Fibroblast of skin of right biceps (primary cell): ENCODE data around the gene SENP3.
A peak's percentile ranks its signal among the peaks of the same experiment; 100 is the strongest.

Source experiments
- DNase-seq: peaks from one replicate; pipeline ENCODE4 v3.0.0-alpha.2; 2013

The SENP3 gene

DNA sequence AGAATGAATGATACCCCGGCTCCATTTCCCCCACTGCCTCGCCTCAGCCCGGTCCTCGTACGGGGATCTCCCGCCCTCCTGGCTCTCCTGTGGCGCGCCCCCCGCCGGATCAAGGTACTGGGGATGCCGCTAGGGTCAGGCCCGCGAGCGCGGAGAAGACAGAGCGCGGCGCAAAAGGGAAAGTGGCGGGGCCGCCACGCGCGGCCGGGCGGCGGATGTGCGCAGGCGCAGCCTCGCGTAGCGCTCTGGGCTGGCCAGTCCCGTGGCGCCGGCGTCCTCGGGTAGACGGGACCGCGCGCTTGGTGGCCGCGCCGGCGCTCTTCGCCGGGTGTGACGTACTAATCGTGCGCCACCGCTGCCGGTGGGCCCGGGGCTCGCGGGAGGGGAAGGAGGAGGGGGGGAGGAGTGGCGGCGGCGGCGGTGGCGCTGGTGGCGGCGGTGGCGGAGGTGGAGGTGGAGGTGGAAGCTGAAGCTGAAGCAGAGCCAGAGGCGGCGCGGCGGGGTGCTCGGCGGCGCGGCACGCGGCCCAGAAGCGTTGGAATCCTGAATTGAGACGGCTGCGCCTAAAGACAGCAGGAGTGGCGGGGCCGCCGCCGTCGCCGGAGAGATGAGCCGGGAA lies at the start of gene SENP3:
Gene SENP3 (plus strand): TSS at position 331 of the 619 bp plus-strand sequence. CDS start 1,158 bp downstream, outside the sequence.
- peak; percentile 91 for DNase-seq

DNA sequence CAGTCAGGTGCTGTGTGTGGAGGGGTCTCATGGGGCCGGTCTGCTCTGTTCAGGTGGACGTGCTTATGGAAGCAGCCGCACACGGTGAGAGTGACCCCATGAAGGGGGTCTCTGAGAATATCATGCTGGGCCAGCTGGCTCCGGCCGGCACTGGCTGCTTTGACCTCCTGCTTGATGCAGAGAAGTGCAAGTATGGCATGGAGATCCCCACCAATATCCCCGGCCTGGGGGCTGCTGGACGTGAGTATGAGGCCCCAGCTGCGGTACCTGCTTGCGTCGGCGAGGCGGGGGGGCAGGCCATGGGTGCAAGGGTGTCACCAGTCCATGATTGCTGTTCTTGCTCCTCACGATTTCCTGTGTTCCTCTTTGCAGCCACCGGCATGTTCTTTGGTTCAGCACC lies 49.6 kb upstream of the SENP3 start:
- no peak for DNase-seq

DNA sequence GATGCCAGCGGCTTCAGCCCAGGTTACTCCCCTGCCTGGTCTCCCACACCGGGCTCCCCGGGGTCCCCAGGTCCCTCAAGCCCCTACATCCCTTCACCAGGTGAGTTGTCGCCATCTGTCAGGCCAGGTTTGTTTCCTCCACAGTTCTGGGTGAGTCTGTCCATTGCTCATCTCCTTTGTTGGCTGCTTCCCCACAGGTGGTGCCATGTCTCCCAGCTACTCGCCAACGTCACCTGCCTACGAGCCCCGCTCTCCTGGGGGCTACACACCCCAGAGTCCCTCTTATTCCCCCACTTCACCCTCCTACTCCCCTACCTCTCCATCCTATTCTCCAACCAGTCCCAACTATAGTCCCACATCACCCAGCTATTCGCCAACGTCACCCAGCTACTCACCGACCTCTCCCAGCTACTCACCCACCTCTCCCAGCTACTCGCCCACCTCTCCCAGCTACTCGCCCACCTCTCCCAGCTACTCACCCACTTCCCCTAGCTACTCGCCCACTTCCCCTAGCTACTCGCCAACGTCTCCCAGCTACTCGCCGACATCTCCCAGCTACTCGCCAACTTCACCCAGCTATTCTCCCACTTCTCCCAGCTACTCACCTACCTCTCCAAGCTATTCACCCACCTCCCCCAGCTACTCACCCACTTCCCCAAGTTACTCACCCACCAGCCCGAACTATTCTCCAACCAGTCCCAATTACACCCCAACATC lies 48.7 kb upstream of the SENP3 start:
- DNase-seq, result no peak

DNA sequence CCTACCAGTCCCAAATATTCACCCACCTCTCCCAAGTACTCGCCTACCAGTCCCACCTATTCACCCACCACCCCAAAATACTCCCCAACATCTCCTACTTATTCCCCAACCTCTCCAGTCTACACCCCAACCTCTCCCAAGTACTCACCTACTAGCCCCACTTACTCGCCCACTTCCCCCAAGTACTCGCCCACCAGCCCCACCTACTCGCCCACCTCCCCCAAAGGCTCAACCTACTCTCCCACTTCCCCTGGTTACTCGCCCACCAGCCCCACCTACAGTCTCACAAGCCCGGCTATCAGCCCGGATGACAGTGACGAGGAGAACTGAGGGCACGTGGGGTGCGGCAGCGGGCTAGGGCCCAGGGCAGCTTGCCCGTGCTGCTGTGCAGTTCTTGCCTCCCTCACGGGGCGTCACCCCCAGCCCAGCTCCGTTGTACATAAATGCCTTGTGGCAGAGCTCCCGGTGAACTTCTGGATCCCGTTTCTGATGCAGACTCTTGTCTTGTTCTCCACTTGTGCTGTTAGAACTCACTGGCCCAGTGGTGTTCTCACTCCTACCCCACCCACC lies 47.8 kb upstream of the SENP3 start:
- DNase-seq, result no peak

DNA sequence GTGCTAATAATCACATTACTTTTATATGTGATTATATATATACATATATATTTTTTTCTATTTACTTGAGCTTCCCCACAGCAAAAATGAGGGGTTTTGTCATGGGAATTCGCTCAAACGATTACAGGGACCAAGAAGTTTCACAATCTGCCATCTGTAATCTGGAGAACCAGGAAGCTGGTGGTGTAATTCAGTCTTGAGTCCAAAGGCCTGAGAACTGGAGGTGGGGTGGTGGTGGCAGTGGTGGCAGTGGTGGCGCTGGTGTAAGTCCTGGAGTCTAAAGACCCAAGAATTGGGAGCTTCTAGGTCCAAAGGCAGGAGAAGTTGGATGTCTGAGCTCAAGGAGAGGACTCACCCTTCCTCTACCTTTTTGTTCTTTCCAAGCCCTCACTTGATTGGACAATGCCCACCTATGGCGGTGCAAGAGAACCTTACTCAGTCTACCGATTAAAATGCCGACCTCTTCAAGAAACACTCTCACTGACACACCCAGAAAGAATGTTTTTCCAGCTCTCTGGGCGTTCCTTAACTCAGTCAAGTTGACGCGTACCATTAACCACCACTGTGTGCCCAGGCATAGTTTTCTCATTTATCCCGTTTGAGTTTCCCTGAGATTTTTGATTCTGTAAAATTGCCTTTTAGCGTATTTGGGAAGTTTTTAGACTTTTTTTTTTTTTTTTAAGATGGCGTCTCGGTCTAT lies 45.7 kb upstream of the SENP3 start:
- DNase-seq, result no peak

DNA sequence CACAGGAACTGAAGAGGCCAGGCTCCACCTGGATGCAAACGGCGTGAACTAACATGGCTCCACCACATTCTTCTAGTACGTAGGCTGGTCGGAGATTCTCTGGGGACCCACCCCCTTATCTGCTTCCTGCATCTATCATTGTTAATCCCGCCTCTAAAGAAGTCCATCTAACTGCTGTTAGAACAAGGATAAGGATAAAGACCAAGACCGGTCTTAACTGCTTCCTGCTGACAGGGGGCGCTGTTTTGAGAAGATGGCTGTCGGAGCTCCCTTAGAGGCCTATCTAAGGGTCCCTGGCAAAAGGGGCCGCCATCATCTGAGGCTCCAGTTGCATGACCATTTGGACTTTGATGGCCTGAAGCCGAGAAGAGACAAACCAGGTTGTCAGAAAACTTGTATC lies 38.7 kb upstream of the SENP3 start:
- peak; percentile 17 for DNase-seq

DNA sequence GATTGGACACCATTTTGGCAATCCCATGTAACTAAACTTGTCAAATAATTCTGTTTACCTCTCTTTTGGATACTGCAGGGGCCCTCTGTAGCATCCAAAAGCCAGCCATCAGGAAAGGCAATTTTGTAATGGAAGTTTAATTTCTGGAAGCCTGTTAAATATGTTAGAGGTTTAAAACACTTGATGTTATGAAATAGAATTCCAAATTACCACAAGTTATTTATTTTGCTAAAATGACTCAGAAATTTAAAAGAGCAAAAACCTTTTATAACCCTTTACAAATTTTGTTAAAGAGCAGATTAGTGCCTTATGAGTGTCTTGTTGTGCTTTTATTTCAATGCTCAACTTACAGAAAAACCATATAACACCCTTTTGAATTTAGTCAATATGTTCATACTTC lies 32.9 kb upstream of the SENP3 start:
- no peak for DNase-seq

DNA sequence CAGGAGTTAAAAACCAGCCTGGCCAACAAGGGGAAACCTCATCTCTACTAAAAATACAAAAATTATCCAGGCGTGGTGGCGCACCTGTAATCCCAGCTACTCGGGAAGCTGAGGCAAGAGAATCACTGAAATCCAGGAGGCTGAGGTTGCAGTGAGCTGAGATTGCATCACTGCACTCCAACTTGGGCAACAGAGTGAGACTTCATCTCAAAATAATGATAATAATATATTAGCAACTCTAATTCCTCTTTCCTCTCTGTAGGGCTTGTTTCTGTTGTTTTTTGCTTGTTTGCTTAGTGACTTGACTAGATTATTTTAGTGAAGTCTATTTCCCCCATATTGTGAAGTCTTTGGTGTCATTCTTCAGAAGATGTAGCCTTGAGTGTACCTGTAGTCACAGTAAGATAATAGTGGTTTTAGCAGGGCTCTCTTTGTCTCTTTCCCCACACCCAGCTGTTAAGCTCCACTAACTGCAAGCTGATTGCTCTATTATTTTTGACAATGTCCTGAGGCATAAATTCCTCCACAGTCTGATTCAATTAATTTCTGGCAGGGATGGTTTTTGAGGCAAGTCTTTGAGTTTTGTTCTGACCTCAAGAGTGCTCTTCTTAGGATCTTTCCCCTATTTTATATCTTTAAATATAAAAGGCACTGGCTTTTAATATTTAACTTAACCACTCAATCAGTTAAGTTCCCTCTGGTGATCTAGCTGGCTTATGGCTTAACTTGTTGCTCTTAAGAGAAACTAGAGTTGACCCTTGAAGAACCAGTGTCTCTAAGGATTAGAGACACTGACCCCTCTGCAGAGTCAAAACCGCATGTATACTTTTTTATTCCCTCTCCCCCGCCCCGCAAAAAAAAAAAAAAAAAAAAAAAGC lies 31.5 kb upstream of the SENP3 start:
- no peak for DNase-seq

DNA sequence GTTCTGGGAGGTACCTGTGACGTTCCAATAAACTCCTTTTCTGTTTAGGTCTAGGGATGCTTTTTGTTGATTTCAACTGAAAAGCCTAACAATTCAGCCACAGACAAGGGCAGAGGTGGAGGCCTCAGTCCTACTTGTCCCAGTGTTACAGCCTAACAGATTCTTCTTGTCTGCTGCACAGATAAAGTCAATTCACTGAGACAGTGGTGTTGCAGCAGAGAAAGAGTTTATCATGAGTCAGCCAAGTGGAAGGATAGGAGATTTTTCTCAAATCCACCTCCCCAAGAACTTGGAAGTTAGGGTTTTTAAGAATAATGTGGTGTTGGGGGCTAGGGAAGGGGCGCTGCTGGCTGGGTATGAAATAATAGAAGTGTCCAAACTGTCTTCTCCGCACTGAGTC lies 23.7 kb upstream of the SENP3 start:
- DNase-seq, result no peak

DNA sequence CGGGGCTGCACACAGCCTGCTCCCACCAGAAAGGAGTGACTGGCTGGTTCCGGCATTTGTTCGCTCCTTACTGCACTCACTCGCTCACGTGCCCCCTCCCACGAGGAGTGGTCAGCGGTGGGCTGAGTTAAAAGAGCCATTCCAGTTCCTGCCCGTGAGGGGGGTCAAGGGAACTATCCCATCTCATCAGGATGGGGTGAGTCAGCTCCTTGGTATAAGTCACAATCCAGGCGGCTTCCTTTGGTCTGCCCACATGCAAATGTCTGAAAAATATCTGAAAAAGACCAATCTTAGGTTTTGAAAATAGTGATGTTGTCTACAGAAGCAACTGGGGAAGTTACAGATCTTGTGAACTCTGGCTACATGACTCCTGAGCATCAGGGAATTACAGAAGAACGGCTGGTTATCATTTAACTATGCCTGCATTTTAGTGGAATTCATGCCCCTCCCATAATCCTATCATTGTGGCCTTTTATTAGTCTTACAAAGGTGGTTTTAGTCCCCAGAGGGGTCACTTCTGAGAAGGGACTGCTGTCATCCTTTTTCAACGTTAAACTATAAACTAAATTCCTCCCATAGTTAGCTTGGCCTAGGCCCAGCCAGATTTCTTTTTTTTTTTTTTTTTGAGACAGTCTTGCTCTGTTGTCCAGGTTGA lies 22.7 kb upstream of the SENP3 start:
- peak; percentile 27 for DNase-seq

DNA sequence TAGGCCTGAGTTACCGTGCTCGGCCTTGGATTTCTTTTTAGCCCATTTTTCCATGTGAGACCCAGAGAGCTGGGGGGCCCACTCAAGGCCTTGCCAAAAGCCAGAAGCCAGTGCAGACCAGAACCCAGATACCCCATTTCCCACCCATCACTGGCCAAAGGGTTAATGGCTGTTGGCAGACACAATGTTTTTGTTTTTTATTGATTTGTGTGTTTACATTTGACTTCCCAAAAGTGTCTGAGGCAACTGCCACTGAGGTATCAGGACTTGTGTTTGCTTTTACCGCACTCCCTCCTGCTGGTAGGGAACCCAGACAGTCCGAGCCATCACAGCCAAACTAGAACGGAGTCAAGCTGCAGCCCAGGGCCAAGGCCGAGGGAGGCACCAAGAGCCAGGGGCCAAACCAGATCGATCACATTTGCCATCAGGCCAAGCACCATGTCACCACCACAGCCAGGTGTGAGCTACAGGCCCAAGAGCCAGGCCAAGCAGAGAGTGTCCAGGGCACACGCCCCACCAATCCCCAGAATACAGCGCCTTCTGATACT lies 20.6 kb upstream of the SENP3 start:
- DNase-seq, result no peak

DNA sequence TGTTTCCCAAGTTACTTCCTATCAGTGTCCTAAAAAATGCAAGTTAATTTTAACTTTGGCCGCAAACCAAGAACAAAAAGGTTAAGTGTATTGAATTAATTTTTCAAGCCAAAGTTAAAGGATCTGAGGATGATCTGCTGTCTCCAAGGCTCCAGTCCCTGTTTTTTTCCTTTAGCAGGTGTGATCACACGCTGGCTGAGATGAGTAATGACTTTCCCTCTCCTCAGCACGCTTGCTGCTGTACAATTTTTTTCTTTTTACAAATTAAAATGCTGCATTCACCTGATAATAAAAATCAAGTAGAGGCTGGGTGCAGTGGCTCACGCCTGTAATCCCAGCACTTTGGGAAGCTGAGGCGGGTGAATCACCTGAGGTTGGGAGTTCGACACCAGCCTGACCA lies 16.8 kb upstream of the SENP3 start:
- no peak for DNase-seq

DNA sequence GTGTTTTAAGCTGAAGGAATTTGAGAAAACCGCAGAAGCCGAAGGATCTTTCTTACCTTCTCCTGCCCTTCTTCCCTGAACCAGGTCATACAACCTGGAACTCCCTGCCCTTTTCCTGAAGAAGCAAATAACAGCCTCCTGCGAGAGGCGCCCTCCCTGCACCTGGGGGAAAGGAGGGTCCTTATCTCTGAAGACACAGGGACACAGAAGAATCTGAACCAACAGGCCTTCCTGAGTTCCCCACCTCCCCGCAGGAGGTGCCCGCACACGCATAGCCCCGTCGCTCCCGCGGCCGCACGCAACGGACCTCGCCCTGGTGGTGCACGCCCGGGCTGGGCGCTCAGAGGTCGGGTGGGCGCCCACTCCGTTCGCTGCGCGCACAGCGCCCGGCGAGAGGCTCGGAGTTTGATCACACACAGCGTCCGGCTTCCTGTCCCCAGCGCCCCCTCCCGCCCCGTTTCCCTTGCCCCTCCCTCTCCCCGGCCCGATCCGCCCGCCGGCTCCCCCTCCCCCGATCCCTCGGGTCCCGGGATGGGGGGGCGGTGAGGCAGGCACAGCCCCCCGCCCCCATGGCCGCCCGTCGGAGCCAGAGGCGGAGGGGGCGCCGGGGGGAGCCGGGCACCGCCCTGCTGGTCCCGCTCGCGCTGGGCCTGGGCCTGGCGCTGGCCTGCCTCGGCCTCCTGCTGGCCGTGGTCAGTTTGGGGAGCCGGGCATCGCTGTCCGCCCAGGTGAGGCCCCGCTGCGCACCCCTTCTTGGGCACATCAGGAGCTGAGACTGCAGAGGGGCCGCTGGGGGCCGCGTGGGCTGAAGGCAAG lies 12.9 kb upstream of the SENP3 start, which contains the start of gene TNFSF12:
Gene TNFSF12 (plus strand): TSS at position 474 of the 816 bp plus-strand sequence. CDS start 96 bp downstream, at position 570.
- peak; percentile 41 for DNase-seq

DNA sequence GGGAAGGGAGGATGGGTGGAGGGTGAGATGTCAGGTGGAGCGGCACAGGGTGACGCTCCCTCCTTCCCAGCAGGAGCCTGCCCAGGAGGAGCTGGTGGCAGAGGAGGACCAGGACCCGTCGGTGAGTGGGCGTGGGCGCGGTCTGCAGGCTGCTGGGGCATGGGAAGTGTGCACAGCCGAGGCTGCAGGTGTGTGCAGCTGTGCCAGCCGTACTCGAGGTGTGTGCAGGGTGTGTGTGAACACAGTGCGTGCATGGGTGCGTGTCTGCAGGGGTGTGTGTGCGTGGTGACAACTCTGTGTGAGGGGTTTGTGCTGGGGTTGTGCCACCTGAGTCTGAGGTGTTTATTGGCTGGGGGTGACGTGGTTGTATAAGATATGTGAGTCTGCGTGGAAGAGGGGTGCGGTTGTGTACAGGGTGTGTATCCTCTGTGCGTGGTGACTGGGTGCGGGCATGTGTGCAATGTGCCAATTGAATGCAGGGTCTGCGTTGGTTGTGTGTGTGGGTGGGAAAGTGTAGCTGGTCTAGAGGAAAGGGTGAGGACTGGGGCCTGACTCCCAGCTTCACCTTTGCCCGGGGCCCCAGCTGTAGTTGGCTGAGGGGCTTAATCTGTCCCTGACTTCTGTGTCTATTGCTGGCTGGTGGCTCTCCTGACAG lies 12.2 kb upstream of the SENP3 start:
- no peak for DNase-seq

DNA sequence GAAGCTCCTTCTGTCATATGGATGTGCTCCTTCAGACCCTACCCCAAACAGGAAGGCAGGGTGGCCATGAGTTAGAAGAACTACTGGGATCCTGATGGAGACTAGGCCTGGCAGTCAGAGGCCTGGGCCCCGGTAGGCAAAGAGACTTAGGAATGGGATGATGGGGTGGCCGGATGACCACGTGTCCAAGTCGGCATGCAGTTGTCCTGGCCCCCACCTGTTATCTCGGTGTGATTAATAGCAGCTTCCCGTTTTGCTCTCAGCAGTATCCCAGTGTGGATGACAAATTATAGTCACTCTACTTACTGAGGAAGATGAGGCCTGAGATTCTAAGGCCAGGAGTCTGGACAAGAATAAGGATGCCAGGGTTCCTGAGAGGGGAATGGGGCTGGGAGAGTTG lies 11.4 kb upstream of the SENP3 start:
- no peak for DNase-seq

DNA sequence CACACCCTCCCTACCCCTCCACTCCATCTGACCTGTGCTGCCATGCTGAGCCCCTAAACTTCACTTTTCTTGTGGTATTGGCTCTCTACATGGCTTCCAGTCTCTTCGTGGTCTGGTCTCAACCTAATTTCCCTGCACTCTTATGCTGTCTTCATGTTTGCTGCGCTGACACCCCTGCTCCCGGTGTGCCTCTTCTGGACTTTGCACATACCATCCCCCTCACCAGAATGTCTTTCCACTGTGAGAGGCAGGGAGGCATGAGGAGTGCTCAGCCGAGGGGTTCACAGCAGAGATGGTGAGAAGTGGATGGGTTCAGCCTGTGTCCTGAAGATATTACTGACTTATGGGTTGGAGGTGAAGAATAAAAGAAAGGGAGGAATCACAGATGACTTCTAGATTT lies 10.3 kb upstream of the SENP3 start:
- no peak for DNase-seq

DNA sequence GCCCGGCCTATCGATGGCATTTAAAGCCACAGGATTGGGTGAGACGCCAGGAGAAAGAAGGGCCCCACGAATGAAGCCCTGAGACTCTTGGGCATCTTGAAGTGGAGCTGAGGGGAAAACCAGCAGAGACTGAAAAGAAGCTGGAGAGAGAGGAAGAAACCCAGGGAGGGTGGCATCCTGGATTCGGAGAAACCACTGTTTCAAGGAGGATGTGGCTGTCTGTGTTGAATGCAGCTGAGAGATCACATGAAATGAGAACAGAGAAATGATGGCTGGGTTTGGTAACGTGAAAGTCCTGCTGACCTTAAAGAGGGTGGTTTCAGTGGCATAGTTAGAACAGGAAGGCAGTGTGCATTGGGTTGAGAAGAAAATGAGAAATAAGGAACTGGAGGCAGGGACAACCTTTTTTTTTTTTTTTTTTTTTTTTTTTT lies 9.1 kb upstream of the SENP3 start:
- DNase-seq, result no peak

DNA sequence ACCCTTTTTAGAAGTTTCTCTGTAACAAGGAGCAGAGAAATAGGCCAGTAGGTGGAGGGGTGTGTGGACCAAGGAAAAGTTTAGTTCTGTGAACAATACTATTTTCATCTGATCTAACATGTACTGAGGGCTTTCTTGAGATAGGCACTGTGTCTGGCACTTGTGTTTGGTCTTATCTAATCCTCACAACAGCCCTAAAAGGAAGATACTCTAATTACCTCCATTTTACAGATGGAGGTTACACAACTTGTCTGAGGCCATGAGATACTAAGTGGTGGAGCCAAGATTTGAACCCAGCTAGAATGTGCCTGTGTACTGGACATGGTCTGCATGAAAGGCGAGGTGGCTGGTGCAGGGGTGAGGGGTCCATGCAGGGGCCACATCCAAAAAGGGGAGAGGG lies 8.4 kb upstream of the SENP3 start:
- DNase-seq, result no peak

DNA sequence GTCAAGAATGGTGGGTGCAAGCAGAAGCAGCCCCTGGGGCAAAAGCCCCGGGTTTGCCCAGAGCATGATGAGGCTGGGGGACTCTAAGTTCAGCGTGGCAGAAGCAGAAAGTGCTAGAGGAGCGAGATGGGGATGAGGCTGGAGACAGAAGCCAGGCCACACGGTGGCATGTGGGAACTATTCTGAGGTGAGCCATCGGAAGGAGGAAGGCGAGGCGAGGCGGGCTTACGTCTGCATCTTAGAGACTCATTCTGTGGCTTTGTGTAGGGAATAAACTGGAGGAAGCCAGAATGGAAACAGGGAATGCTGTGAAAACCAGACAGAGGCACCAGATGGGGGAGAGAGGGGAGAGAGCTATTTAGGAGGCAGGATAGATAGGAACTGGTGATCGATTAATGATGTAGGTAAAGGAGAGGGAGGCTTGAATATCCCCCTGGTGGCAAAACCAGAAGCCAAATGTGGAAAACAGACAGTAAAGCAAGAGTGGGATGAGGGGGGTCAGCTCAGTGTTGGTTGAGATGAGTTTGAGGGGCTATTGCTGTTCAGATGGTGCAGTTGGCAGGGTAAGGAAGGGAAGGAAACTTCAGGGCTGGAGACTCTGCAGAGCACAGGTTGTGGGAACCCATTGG lies 6.3 kb upstream of the SENP3 start:
- DNase-seq, result no peak

DNA sequence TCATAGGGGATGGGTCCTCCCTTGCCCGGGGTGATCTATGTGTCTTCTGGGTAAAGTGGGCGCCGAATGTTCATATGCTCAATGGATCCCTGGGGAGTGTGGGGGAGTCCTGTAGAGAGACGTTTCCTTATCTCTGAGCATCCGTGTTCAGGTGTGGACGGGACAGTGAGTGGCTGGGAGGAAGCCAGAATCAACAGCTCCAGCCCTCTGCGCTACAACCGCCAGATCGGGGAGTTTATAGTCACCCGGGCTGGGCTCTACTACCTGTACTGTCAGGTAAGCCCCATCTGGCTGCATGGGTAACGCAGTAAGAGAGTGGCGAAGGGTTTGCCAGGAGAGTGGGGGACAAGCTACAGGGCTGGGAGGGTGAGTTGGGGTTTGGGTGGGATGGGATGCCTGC lies 5.1 kb upstream of the SENP3 start:
- DNase-seq, result no peak
